WTC11 (cell line): ENCODE data around the gene ASCL2. TPM values are rescaled to one million over a fixed set of nuclear protein-coding genes. Genes with fewer than 3 reads are reported as not detected.

Experiments used
- ATAC-seq: fragments of 200-7000 bp; cut with Tn5 transposase; 2 replicates; pipeline ENCODE4 v1.10.0; 2021; ENCODE audit warnings: mild to moderate bottlenecking, moderate library complexity
- CTCF ChIA-PET: fragments of 300-600 bp; sonication (Branson Sonifier 250); formaldehyde crosslinking; loops from one replicate; lab custom pipeline; 2021; ENCODE audit warnings: antibody characterized with exemption; lab: Charles Lee
- POLR2A ChIA-PET: fragments of 350-600 bp; sonication (Branson Sonifier 250); formaldehyde crosslinking; loops from one replicate; lab custom pipeline; 2021; ENCODE audit warnings: antibody characterized with exemption; lab: Charles Lee
- DNase-seq: peaks from one replicate; pipeline ENCODE4 v3.0.0; 2021; ENCODE audit warnings: low spot score
- H3K27ac Mint-ChIP-seq: 2 replicates; pipeline ENCODE4 v1.8.0; 2021; ENCODE audit warnings: mixed read lengths
- H3K27me3 Mint-ChIP-seq: 2 replicates; pipeline ENCODE4 v1.8.0; 2021; ENCODE audit warnings: low read depth, mild to moderate bottlenecking, moderate library complexity, mixed read lengths
- H3K36me3 Mint-ChIP-seq: 2 replicates; pipeline ENCODE4 v1.8.0; 2021; ENCODE audit warnings: mixed read lengths
- H3K4me1 Mint-ChIP-seq: 2 replicates; pipeline ENCODE4 v1.8.0; 2022; ENCODE audit warnings: mixed read lengths
- H3K4me3 Mint-ChIP-seq: 2 replicates; pipeline ENCODE4 v1.8.0; 2021; ENCODE audit warnings: mild to moderate bottlenecking, moderate library complexity, mixed read lengths
- H3K9me3 Mint-ChIP-seq: 2 replicates; pipeline ENCODE4 v1.8.0; 2021; ENCODE audit warnings: mixed read lengths
- ARID4B ChIP-seq: sonication (generic); formaldehyde crosslinking; IDR thresholded peaks from 2 replicates; pipeline ENCODE4 v1.8.0; 2023; ENCODE audit warnings: missing genetic modification reagents, mild to moderate bottlenecking, borderline replicate concordance
- ATF1 ChIP-seq: sonication (generic); formaldehyde crosslinking; IDR thresholded peaks from 2 replicates; pipeline ENCODE4 v1.8.1; 2023; ENCODE audit warnings: mild to moderate bottlenecking, moderate library complexity, missing genetic modification reagents
- CTCF ChIP-seq: fragments of 200-600 bp; IDR thresholded peaks from 2 replicates; pipeline ENCODE4 v1.8.0; 2022; ENCODE audit warnings: antibody characterized with exemption
- ZNF232 ChIP-seq: sonication (generic); formaldehyde crosslinking; IDR thresholded peaks from 2 replicates; pipeline ENCODE4 v1.8.0; 2022; ENCODE audit warnings: mild to moderate bottlenecking, missing genetic modification reagents
- ZNF416 ChIP-seq: fragments of 250-450 bp; sonication (Bioruptor Pico); IDR thresholded peaks from 2 replicates; pipeline ENCODE4 v1.9.0; 2021; ENCODE audit warnings: mild to moderate bottlenecking, inconsistent platforms
- total RNA-seq: library from RNA; stranded (reverse); gene quantifications from 3 replicates; pipeline ENCODE4 v1.2.3, GENCODE V29; 2021
- TF ChIP-seq, protein P1 (sequence below): sonication (generic); formaldehyde crosslinking; IDR thresholded peaks from 2 replicates; pipeline ENCODE4 v1.8.1; 2022; ENCODE audit warnings: low read depth, missing genetic modification reagents, borderline replicate concordance
- TF ChIP-seq, protein P2 (sequence below): sonication (generic); formaldehyde crosslinking; IDR thresholded peaks from 2 replicates; pipeline ENCODE4 v1.8.1; 2023; ENCODE audit warnings: mild to moderate bottlenecking, missing genetic modification reagents, moderate library complexity

ASCL2 gene
- total RNA-seq, 1 experiment from 2014 or later, result 0.24 TPM

DNA sequence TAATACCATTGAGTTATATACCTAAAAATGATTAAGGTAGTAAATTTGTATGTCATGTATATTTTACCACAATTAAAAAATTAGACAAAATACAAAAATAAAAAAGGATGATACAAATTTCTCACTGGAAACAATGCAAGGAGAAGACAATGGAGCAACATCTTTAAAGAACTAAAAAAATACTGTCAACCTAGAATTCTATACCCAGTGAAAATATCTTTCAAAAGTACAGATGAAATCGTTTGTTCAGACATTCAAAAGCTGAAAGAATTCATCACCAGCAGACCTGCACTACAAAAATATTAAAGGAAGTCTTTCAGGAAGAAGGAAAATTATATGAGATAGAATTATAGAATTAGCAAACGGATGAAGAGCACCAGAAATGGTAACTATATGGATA, 9.8 kb upstream of the ASCL2 start:
- H3K27ac Mint-ChIP-seq, result no peak overlapping the region
- H3K9me3 Mint-ChIP-seq, result peaks cover 18% of the 10 kb centered on the region
- CTCF ChIA-PET, result no interaction called here

GRCh38 chr11:2277933-2278523, 7.6 kb upstream of the ASCL2 start:
- CTCF ChIA-PET, result interaction anchor here (0.8 to 2.4 kb wide), 2 partner anchors 27 to 81 kb away, joined by 3 to 11 read pairs; no protein-coding TSS in a partner anchor
- Mint-ChIP-seq H3K4me1 (peaks cover 16% of the 10 kb centered on the region), H3K27me3 (peaks cover 57% of the 10 kb centered on the region), H3K9me3 (peaks cover 14% of the 10 kb centered on the region), H3K4me3 (no peak overlapping the region), H3K36me3 (peaks cover 3% of the 10 kb centered on the region; the same call in 1 of the 2 replicates), H3K27ac (no peak overlapping the region)
- TF ChIP-seq, protein P1, sequence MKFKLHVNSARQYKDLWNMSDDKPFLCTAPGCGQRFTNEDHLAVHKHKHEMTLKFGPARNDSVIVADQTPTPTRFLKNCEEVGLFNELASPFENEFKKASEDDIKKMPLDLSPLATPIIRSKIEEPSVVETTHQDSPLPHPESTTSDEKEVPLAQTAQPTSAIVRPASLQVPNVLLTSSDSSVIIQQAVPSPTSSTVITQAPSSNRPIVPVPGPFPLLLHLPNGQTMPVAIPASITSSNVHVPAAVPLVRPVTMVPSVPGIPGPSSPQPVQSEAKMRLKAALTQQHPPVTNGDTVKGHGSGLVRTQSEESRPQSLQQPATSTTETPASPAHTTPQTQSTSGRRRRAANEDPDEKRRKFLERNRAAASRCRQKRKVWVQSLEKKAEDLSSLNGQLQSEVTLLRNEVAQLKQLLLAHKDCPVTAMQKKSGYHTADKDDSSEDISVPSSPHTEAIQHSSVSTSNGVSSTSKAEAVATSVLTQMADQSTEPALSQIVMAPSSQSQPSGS (CRISPR knock-in tag), result no peak
- TF ChIP-seq, protein P2, sequence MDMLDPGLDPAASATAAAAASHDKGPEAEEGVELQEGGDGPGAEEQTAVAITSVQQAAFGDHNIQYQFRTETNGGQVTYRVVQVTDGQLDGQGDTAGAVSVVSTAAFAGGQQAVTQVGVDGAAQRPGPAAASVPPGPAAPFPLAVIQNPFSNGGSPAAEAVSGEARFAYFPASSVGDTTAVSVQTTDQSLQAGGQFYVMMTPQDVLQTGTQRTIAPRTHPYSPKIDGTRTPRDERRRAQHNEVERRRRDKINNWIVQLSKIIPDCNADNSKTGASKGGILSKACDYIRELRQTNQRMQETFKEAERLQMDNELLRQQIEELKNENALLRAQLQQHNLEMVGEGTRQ (CRISPR knock-in tag), result no peak
- TF ChIP-seq ARID4B (CRISPR knock-in tag) (no peak), ZNF416 (CRISPR knock-in tag) (no peak)
- DNase-seq (no peak), ATAC-seq (peak; percentile 83)
- POLR2A ChIA-PET, result no interaction called here

More for the DNA sequence above, 9.8 kb upstream of the ASCL2 start:
- no peak overlapping the region for H3K4me3 Mint-ChIP-seq
- H3K27me3 Mint-ChIP-seq, result peaks cover 57% of the 10 kb centered on the region
- ATAC-seq (no peak), DNase-seq (no peak)
- POLR2A ChIA-PET, result interaction anchor here (0.7 kb wide), 1 partner anchor 346 kb away, joined by 10 read pairs; no protein-coding TSS in a partner anchor
- TF ChIP-seq CTCF, result no peak
- no peak for TF ChIP-seq ATF1
- H3K36me3 Mint-ChIP-seq, result peaks cover 3% of the 10 kb centered on the region; the same call in 1 of the 2 replicates
- H3K4me1 Mint-ChIP-seq, result peaks cover 16% of the 10 kb centered on the region

DNA sequence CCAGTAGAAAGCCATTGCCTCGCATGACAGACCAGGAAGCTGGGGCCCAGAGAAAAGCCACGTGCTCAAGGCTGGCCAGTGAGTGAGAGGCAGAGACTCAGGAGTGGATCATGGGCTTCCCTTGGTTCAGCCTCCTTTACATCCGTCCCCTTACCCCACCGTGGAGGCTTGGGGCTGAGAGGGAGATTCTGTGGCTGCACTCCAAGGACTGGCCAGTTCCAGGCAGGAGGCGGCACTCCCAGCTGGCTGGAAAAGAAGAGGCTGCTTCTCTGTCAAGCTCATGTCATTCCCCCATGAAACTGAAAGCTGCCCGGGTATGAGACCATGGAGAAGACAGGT, 6.6 kb upstream of the ASCL2 start:
- ChIA-PET POLR2A (no interaction called here), CTCF (interaction anchor here (1.9 to 2.4 kb wide), 2 partner anchors 28 to 121 kb away, joined by 6 to 11 read pairs; no protein-coding TSS in a partner anchor)
- Mint-ChIP-seq H3K4me1 (peaks cover 16% of the 10 kb centered on the region), H3K27me3 (peaks cover 62% of the 10 kb centered on the region), H3K9me3 (peaks cover 12% of the 10 kb centered on the region), H3K4me3 (no peak overlapping the region)
- DNase-seq, result no peak
- no peak for TF ChIP-seq ZNF232 (CRISPR knock-in tag)
- TF ChIP-seq, all 79 proteins: peak for 0
- ATAC-seq, result no peak
- no peak overlapping the region for H3K27ac Mint-ChIP-seq
- H3K36me3 Mint-ChIP-seq, result peaks cover 3% of the 10 kb centered on the region; the same call in 1 of the 2 replicates
